Measurements from ENCODE around the gene DISC1. TPM values are rescaled to one million over a fixed set of nuclear protein-coding genes. Genes with fewer than 3 reads are reported as not detected.

DISC1 gene
- total RNA-seq, 2 experiments from 2014 or later: 1.9 to 3.8 TPM

DNA sequence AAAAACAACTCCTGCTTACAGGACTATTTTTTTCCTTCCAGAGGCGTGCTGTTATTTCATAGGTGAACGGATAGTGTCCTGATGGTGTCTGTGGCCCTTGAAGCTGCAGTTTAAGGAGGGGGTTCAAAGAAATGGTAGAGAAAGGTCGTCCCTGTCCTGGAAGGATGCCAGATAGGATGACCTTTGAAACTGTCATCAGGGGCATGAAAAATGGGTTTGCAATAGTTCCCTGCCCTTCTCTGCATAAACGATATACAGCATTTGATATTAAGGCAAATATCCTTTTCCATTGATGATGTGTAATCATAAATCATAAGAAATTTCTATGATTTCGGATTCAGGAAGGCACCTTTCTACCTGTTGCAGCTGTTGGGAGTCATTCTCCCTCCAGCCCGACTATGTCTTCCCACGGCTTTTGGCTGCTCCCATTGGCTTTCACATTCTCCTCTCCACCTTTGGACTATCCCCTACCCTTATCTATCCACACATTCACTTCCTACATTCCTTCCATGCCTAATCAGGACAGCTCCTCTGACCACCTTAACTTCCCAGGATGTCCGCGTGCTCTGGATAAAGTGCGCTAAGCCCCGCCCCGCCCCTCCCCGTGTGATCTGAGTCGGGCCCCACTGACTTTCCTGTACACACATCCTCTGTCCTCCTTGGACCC lies 209.8 kb downstream of the DISC1 start:
- intact Hi-C loops (cut with DNase I, micrococcal nuclease): no loop called here
- no peak for ATAC-seq
- Mint-ChIP-seq H3K4me3 (no peak overlapping the region), H3K27me3 (no peaks in the 10 kb centered on the region), H3K4me1 (no peaks in the 10 kb centered on the region), H3K27ac (no peak overlapping the region), H3K36me3 (ENCODE audit: low read depth) (no peaks in the 10 kb centered on the region), H3K9me3 (ENCODE audit: low read depth) (no peaks in the 10 kb centered on the region)
- POLR2A ChIA-PET: no interaction called here
- DNase-seq: no peak
- CTCF ChIA-PET: interaction anchor here (0.7 kb wide), 1 partner anchor 1301 kb away, joined by 3 read pairs; no protein-coding TSS in a partner anchor

DNA sequence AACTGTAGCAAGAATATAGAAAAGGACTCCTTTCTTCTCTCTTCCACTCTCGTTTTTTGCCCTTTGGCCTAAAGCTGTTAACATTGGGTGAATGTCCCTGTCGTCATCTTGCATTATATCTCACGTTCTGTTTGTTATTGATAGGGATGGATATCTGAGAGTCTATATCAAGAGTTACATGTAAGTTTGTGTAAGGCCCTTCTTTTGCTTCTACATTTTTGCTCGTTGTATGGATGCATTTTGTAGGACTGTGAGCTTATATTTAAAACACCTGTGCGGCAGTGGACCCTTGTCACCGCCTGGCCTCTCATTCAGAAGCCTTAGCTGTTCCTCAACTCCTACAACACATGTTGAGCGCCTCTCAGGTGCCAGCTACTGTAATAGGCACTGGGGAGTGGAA lies 211.9 kb downstream of the DISC1 start:
- H3K9me3 Mint-ChIP-seq (ENCODE audit: low read depth): no peaks in the 10 kb centered on the region
- peaks cover 5% of the 10 kb centered on the region for H3K4me1 Mint-ChIP-seq
- CTCF ChIA-PET: no interaction called here
- H3K4me3 Mint-ChIP-seq: no peak overlapping the region
- H3K27me3 Mint-ChIP-seq: no peaks in the 10 kb centered on the region
- POLR2A ChIA-PET: no interaction called here
- no peak for DNase-seq
- no peaks in the 10 kb centered on the region for H3K36me3 Mint-ChIP-seq (ENCODE audit: low read depth)
- ATAC-seq: no peak
- no peak overlapping the region for H3K27ac Mint-ChIP-seq
- intact Hi-C loops (cut with DNase I, micrococcal nuclease): no loop called here

DNA sequence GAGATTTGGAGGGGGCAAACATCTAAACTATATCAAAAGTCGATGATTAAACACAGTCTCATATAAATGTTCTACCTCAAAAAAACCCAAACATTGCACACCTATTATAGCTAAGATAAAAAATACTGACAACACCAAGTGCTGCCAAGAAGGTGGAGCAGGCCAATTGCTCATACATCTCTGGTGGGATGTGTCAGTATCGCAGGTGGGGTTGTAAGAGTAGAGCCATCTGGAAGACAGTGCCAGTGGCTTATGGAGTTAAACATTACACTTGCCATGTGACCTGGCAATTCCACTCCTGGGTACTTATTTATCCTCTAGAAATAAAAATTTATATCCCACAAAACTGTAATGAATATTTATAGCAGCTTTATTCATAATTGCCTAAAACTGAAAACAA lies 213.4 kb downstream of the DISC1 start:
- CTCF ChIA-PET: no interaction called here
- no peaks in the 10 kb centered on the region for H3K36me3 Mint-ChIP-seq (ENCODE audit: low read depth)
- intact Hi-C loops (cut with DNase I, micrococcal nuclease): no loop called here
- H3K27ac Mint-ChIP-seq: no peak overlapping the region
- POLR2A ChIA-PET: no interaction called here
- no peaks in the 10 kb centered on the region for H3K9me3 Mint-ChIP-seq (ENCODE audit: low read depth)
- DNase-seq (no peak), ATAC-seq (no peak)
- peaks cover 14% of the 10 kb centered on the region for H3K4me1 Mint-ChIP-seq
- no peak overlapping the region for H3K4me3 Mint-ChIP-seq
- H3K27me3 Mint-ChIP-seq: no peaks in the 10 kb centered on the region

DNA sequence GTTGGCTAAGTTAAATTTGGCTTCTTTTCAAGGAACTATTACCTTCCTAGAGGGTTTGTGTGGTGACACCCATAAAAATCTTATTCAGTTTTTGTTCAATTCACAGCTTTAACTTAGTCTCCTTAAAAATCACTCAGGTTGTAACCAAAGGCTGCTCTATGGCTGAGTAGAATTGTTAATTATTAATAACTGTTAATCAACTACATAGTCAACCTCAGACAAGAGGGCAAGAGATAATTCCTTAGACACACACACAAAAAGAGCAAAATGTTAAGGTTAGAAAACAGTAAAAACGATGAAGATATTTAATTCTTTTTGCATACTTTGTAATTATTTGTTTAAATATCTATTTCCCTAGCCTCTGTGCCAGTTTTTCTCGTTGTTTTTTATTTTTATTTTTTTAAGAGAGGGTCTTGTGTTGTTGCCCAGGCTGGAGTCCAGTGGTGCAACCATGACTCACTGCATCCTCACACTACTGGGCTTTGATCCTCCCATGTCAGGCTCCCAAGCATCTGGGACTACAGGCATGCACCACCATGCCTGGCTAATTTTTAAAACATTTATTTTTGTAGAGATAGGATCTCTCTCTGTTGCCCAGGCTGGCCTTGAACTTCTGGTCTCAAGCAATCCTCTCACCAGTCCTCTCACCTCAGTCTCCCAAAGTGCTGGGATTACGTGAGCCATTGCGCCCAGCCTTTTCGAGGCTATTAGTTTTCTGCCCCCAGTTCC lies 215.2 kb downstream of the DISC1 start:
- peaks cover 18% of the 10 kb centered on the region for H3K4me1 Mint-ChIP-seq
- ChIA-PET CTCF (no interaction called here), POLR2A (interaction anchor here (0.6 kb wide), 1 partner anchor 1365 kb away, joined by 4 read pairs; no protein-coding TSS in a partner anchor)
- H3K27ac Mint-ChIP-seq: no peak overlapping the region
- no peak for ATAC-seq
- intact Hi-C loops (cut with DNase I, micrococcal nuclease): no loop called here
- no peaks in the 10 kb centered on the region for H3K9me3 Mint-ChIP-seq (ENCODE audit: low read depth)
- H3K27me3 Mint-ChIP-seq: no peaks in the 10 kb centered on the region
- H3K4me3 Mint-ChIP-seq: no peak overlapping the region
- no peak for DNase-seq
- no peaks in the 10 kb centered on the region for H3K36me3 Mint-ChIP-seq (ENCODE audit: low read depth)

DNA sequence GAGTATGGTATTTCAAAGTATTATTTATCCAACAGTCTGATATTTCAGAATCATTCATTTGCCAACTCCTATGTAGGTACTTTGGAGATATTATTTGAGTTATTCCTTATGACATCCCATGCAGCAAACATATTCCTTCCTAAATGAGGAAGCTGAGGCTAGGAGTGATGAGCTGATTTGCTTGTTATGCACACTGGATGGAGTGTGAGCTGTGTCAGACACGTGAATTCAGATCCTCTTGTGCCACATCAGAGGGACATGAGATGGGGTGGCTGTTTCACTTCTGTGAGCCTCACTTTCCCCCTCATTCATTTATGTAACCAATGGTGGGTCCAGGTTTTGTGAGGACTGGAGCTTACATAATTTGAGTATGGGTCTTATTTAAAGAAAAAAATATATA lies 215.9 kb downstream of the DISC1 start:
- CTCF ChIA-PET: no interaction called here
- H3K9me3 Mint-ChIP-seq (ENCODE audit: low read depth): no peaks in the 10 kb centered on the region
- H3K27me3 Mint-ChIP-seq: no peaks in the 10 kb centered on the region
- H3K36me3 Mint-ChIP-seq (ENCODE audit: low read depth): no peaks in the 10 kb centered on the region
- ATAC-seq (no peak), DNase-seq (no peak)
- H3K27ac Mint-ChIP-seq: no peak overlapping the region
- intact Hi-C loops (cut with DNase I, micrococcal nuclease): no loop called here
- H3K4me1 Mint-ChIP-seq: peaks cover 18% of the 10 kb centered on the region
- H3K4me3 Mint-ChIP-seq: no peak overlapping the region
- POLR2A ChIA-PET: no interaction called here

DNA sequence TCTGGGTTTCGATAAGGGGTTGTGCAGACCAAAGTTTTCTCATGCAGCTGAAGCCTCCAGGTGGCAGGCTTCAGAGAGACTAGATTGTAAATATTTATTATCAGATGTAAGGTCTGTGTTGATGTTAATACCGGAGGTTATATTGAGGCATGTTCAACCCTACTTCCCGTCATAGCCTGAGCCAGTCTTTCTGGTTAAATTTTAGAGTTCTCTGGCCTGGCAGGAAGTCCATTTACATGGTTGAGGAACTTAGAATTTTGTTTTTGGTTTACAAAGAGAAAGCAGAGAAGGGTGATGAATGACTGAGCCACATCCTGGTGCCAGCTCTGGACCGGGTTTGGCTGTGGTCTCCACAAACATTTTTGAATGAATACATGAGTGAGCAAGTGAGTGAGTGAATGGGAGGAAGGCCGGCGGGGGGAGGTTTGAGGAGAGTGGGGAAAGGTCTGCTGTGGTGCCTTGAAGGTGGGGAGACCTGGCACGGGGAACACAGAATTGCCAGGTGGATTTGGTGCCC lies 218.5 kb downstream of the DISC1 start:
- H3K36me3 Mint-ChIP-seq (ENCODE audit: low read depth): no peaks in the 10 kb centered on the region
- ChIA-PET CTCF (no interaction called here), POLR2A (no interaction called here)
- H3K27ac Mint-ChIP-seq: peak overlapping the region; percentile 30
- no peak overlapping the region for H3K4me3 Mint-ChIP-seq
- H3K27me3 Mint-ChIP-seq: no peaks in the 10 kb centered on the region
- no peaks in the 10 kb centered on the region for H3K9me3 Mint-ChIP-seq (ENCODE audit: low read depth)
- intact Hi-C loops (cut with DNase I, micrococcal nuclease): no loop called here
- H3K4me1 Mint-ChIP-seq: peaks cover 18% of the 10 kb centered on the region
- no peak for DNase-seq
- ATAC-seq: no peak

DNA sequence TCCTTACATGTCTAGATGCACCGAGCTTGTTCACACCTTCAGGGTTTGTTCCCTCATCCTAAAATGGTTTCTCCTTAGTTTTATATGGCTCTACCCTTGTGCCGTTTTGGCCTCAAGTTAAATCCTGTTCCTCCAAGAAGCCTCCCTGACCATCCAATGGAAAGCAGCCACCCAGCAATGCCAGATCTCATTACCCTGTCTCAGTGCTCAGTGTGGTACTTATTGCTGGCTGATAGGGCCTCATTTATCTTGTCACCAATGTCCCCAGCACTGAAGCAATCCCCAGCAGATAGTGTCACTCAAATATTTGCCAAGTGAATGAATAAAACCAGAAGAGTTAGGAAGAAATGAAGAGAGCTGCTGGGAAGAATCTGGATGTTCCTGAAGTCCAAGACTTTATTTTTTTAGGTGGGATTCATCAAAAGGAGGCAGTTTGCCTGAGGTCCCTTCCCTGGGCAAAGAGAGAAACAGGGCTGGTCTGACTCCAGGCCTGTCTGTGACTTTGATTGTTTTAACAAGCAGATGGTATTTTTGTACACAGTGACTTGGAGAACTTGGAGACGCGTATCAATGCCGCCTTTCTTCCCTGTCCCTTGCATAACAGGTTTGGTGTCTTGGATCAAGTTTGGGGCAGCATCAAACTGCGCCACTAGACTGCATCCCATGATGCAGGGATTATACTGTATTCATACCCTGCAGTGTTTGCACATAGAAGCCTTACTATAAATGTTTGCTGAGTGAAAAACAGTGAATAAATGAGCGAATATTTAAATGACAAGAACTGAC lies 221.2 kb downstream of the DISC1 start:
- POLR2A ChIA-PET: no interaction called here
- DNase-seq (no peak), ATAC-seq (no peak)
- no peak overlapping the region for H3K27ac Mint-ChIP-seq
- H3K27me3 Mint-ChIP-seq: no peaks in the 10 kb centered on the region
- intact Hi-C loops (cut with DNase I, micrococcal nuclease): no loop called here
- no peaks in the 10 kb centered on the region for H3K9me3 Mint-ChIP-seq (ENCODE audit: low read depth)
- CTCF ChIA-PET: no interaction called here
- H3K36me3 Mint-ChIP-seq (ENCODE audit: low read depth): peaks cover 2% of the 10 kb centered on the region
- H3K4me3 Mint-ChIP-seq: no peak overlapping the region
- peaks cover 18% of the 10 kb centered on the region for H3K4me1 Mint-ChIP-seq

DNA sequence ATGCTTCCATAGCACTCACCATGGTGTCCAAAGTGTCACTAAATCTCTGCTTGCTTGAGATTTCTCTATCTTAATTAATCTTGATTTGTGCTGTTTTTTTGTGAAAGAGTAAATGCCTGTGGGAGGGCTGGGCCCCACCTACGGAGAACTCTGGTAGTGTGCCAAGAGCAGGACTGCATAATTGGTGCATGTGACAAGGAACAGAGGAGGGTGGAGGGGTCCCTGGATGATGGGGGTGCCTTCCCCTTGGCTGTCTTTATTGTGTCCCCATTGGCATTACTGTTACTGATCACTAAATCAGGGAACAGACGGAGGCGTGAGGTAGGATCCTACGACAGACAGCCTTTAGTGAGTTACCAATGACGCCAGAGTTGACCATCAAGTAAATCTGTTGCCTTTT lies 223.4 kb downstream of the DISC1 start:
- intact Hi-C loops (cut with DNase I, micrococcal nuclease): no loop called here
- CTCF ChIA-PET: no interaction called here
- Mint-ChIP-seq H3K4me3 (no peak overlapping the region), H3K9me3 (ENCODE audit: low read depth) (no peaks in the 10 kb centered on the region), H3K27ac (no peak overlapping the region), H3K36me3 (ENCODE audit: low read depth) (peaks cover 2% of the 10 kb centered on the region), H3K4me1 (peaks cover 5% of the 10 kb centered on the region), H3K27me3 (no peaks in the 10 kb centered on the region)
- ATAC-seq: no peak
- POLR2A ChIA-PET: no interaction called here
- DNase-seq: no peak

DNA sequence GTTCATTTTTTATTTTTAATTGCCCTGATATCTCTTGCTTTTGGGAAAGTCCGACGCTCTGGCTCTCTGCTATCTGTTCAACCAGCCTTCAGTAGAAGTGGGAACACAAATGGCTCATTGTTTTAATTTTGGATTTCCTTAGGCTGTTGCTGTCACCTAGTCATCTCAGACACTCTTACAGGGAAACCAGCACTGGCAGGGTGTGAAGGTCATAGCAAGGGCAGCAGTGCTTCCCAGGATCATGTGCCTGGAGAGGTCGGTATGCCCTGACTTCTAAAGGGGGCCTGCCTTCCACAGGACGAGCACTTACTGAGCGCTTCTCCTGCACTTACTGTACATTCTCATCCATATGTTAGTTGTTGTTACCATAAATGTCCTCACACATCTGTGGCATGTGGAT lies 224.2 kb downstream of the DISC1 start:
- Mint-ChIP-seq H3K36me3 (ENCODE audit: low read depth) (peaks cover 2% of the 10 kb centered on the region), H3K4me3 (no peak overlapping the region), H3K9me3 (ENCODE audit: low read depth) (no peaks in the 10 kb centered on the region), H3K27me3 (no peaks in the 10 kb centered on the region), H3K4me1 (no peaks in the 10 kb centered on the region), H3K27ac (no peak overlapping the region)
- DNase-seq (no peak), ATAC-seq (no peak)
- intact Hi-C loops (cut with DNase I, micrococcal nuclease): no loop called here
- POLR2A ChIA-PET: no interaction called here
- CTCF ChIA-PET: no interaction called here

DNA sequence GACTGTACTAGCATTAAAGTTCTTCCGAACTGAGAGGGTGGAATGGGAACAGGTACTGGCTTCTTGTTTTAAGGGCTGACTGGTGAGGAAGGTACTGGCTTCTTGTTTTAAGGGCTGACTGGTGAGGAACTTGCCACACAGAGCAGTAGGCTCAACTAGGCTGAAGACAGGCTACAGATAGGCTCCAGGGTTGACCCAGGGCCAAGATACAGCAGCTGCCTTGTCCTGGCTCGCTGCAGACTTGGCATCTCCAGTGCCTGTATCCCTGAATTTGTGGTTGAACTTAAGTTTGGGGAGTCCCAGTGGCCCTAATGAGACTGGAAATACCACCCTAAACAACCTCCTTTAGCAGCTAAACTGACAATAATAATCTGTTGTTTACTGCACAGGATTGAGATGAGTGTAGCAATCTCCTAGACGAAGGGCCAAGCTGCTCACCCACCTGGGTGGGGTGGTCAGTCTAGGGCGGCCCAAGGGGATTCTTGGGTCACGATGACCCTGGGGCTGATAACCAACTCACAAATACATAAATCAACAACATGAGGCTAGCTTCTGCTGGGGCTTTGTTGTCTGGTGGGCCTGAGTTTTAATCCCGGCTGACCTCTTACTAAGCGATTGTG lies 227.1 kb downstream of the DISC1 start:
- no peaks in the 10 kb centered on the region for H3K9me3 Mint-ChIP-seq (ENCODE audit: low read depth)
- ChIA-PET CTCF (no interaction called here), POLR2A (no interaction called here)
- no peaks in the 10 kb centered on the region for H3K27me3 Mint-ChIP-seq
- H3K4me3 Mint-ChIP-seq: no peak overlapping the region
- intact Hi-C loops (cut with DNase I, micrococcal nuclease): no loop called here
- DNase-seq (no peak), ATAC-seq (no peak)
- no peak overlapping the region for H3K27ac Mint-ChIP-seq
- peaks cover 2% of the 10 kb centered on the region for H3K36me3 Mint-ChIP-seq (ENCODE audit: low read depth)
- H3K4me1 Mint-ChIP-seq: no peaks in the 10 kb centered on the region

DNA sequence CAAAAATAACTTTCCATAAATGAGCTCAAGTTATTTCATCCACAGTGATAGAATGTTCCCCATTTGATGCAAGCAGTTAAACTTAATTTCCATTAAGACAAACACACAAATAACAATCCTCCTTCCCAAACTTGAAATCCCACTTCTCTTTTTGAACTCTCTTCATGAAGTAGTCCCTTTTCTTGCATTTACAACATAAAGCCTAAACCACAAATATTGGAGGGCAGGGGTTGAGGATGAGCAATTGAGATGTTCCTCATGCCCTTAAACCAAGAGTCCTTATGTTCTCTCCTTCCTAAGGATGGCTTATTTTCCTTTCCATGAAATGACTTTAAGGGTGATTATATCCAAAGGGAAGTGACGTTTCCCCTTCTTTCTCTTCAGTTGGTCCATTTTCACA lies 228.8 kb downstream of the DISC1 start:
- H3K9me3 Mint-ChIP-seq (ENCODE audit: low read depth): no peaks in the 10 kb centered on the region
- ChIA-PET CTCF (interaction anchor here (2.4 kb wide), 1 partner anchor 12 kb away, joined by 7 read pairs; no protein-coding TSS in a partner anchor), POLR2A (no interaction called here)
- H3K4me3 Mint-ChIP-seq: no peak overlapping the region
- no peak overlapping the region for H3K27ac Mint-ChIP-seq
- no peak for DNase-seq
- ATAC-seq: no peak
- peaks cover 2% of the 10 kb centered on the region for H3K36me3 Mint-ChIP-seq (ENCODE audit: low read depth)
- no peaks in the 10 kb centered on the region for H3K27me3 Mint-ChIP-seq
- peaks cover 5% of the 10 kb centered on the region for H3K4me1 Mint-ChIP-seq
- intact Hi-C loops (cut with DNase I, micrococcal nuclease): no loop called here

All from activated CD4-positive, alpha-beta T cell treated with anti-CD3 and anti-CD28 coated beads for 36 hours (primary cell).